A549 treated with RU486 at 1 μM for 4 hours (cell line): ENCODE measurements around the gene ADAMTS8. TPM values are rescaled to one million over a fixed set of nuclear protein-coding genes. Genes with fewer than 3 reads are reported as not detected.

ENCODE experiments used
- total RNA-seq: library from RNA; stranded (reverse); fragments of 200-300 nt; extraction: Qiagen RNA extraction; gene quantifications from 5 replicates; pipeline ENCODE4 v1.2.3, GENCODE V29; 2022; ENCODE audit warnings: low read depth

The ADAMTS8 gene
- total RNA-seq: 0.37 to 0.49 TPM (median 0.42 TPM) in 5 replicates

GRCh38 chr11:130428316-130429119, at the start of gene ADAMTS8:
TSS of gene ADAMTS8 (minus strand) at chr11:130428609. CDS start at chr11:130428286, 323 bp downstream.

GRCh38 chr11:130448416-130449309, 20.3 kb upstream of the ADAMTS8 start, which contains the start of gene ADAMTS15:
TSS of gene ADAMTS15 (plus strand) at chr11:130448645. CDS start at chr11:130448974, 329 bp downstream.

Other genes with a start within 250 kb of the ADAMTS8 start
- 6.2 to 8.4 TPM (median 7.6 TPM) in 5 replicates for gene ZBTB44, start 113.7 kb downstream of the ADAMTS8 start, total RNA-seq
- gene ADAMTS15, start 20.0 kb upstream of the ADAMTS8 start, total RNA-seq: 7.6 to 14.3 TPM (median 10.7 TPM) in 5 replicates